Smooth muscle cell (in vitro differentiated cells): ENCODE results near the gene COP1. TPM values are rescaled to one million over a fixed set of nuclear protein-coding genes. Genes with fewer than 3 reads are reported as not detected.

Experiments
- DNase-seq: peaks from one replicate; lab custom pipeline; 2025; ENCODE audit not compliant: unreplicated experiment; lab: John Stamatoyannopoulos, UW
- H2AFZ ChIP-seq: fragments of 200-600 bp; sonication (generic); 2 replicates; pipeline ENCODE4 v1.6.0; 2016; ENCODE audit warnings: antibody characterized with exemption, low read depth, mild to moderate bottlenecking
- H3F3A ChIP-seq: fragments of 200-600 bp; sonication (generic); 2 replicates; pipeline ENCODE4 v1.6.0; 2017; ENCODE audit warnings: antibody characterized with exemption, low read depth
- H3K27ac ChIP-seq: fragments of 200-600 bp; sonication (generic); 2 replicates; pipeline ENCODE4 v1.5.1; 2016; ENCODE audit warnings: low read depth, mild to moderate bottlenecking
- H3K27me3 ChIP-seq: fragments of 200-600 bp; sonication (generic); 2 replicates; pipeline ENCODE4 v1.6.1; 2016; ENCODE audit warnings: low read depth, mild to moderate bottlenecking
- H3K36me3 ChIP-seq: fragments of 200-600 bp; sonication (generic); 2 replicates; pipeline ENCODE4 v1.5.1; 2016; ENCODE audit warnings: low read depth
- H3K4me1 ChIP-seq: fragments of 200-600 bp; sonication (generic); 2 replicates; pipeline ENCODE4 v1.5.1; 2016; ENCODE audit warnings: low read depth
- H3K4me2 ChIP-seq: fragments of 200-600 bp; sonication (generic); 2 replicates; pipeline ENCODE4 v1.6.0; 2016; ENCODE audit warnings: mild to moderate bottlenecking
- H3K4me3 ChIP-seq: fragments of 200-600 bp; sonication (generic); 2 replicates; pipeline ENCODE4 v1.5.1; 2016; ENCODE audit warnings: mild to moderate bottlenecking
- H3K79me2 ChIP-seq: fragments of 200-600 bp; sonication (generic); 2 replicates; pipeline ENCODE4 v1.6.0; 2016; ENCODE audit warnings: low read depth, mild to moderate bottlenecking
- H3K9ac ChIP-seq: fragments of 200-600 bp; sonication (generic); 2 replicates; pipeline ENCODE4 v1.6.0; 2016; ENCODE audit warnings: low read depth
- H3K9me3 ChIP-seq: fragments of 200-600 bp; sonication (generic); replicated peaks from 2 replicates; pipeline ENCODE4 v1.5.1; 2016; ENCODE audit warnings: low read depth
- H4K20me1 ChIP-seq: fragments of 200-600 bp; sonication (generic); 2 replicates; pipeline ENCODE4 v1.6.0; 2016; ENCODE audit warnings: low read depth
- CTCF ChIP-seq: fragments of 200-600 bp; sonication (generic); IDR thresholded peaks from 2 replicates; pipeline ENCODE4 v1.5.1; 2017; ENCODE audit warnings: borderline replicate concordance, mild to moderate bottlenecking, antibody characterized with exemption; ENCODE audit not compliant: insufficient read depth, poor library complexity, severe bottlenecking
- WGBS: methylation state at CpG from one replicate; pipeline ENCODE4 v1.1.7; 2016; ENCODE audit warnings: low lambda C conversion rate; 5-methylcytosine and 5-hydroxymethylcytosine counted together
- polyA plus RNA-seq: library from polyadenylated mRNA; unstranded; fragments of >200 nt; fragmentation: Nextera tagmentation; extraction: Ambion mirVana; gene quantifications from 2 replicates; pipeline ENCODE4 v1.2.1, GENCODE V29; 2016
- total RNA-seq: library from RNA; depleted of rRNA; stranded (reverse); fragments of >200 nt; gene quantifications from 2 replicates; pipeline ENCODE4 v1.2.3, GENCODE V29; 2014

The COP1 gene
- total RNA-seq (65.3 and 68.2 TPM in 2 replicates), polyA plus RNA-seq (40.5 and 44.8 TPM in 2 replicates)

- under 1% methylated on average over 83 of the region's 92 CpGs for WGBS
- H3K9ac ChIP-seq, result peak within 1 kb of the TSS; percentile 95
- peak; percentile 91 for DNase-seq
- peaks cover 41% of the 10 kb centered on the region for H4K20me1 ChIP-seq
- H3K36me3 ChIP-seq, result no peaks in the 10 kb centered on the region
- H3K9me3 ChIP-seq, result no peaks in the 10 kb centered on the region
- peaks cover 15% of the 10 kb centered on the region for H3K4me1 ChIP-seq
- H3K4me3 ChIP-seq, result peak within 1 kb of the TSS; percentile 97
- H3K27ac ChIP-seq, result peak within 1 kb of the TSS; percentile 93
- peak within 1 kb of the TSS; percentile 97 for H2AFZ ChIP-seq
- H3K4me2 ChIP-seq, result peak within 1 kb of the TSS; percentile 95
- peaks cover 44% of the 10 kb centered on the region for H3K79me2 ChIP-seq
- no peaks in the 10 kb centered on the region for H3K27me3 ChIP-seq
- no peak for TF ChIP-seq CTCF
- H3F3A ChIP-seq, result no peaks in the 10 kb centered on the region
Measured at GRCh38 chr1:176206961-176207902, at the start of gene COP1. Gene COP1 (minus strand): TSS chr1:176207286. CDS start chr1:176206978, 308 bp downstream.

GRCh38 chr1:176252191-176252590 lies 45.1 kb upstream of the COP1 start:
- WGBS, result 93% methylated on average over 4 of the region's 4 CpGs
- TF ChIP-seq CTCF, result no peak
- Histone ChIP-seq H3K4me2 (no peak overlapping the region), H3K36me3 (no peaks in the 10 kb centered on the region), H4K20me1 (no peaks in the 10 kb centered on the region), H2AFZ (no peak overlapping the region), H3K4me3 (no peak overlapping the region), H3K4me1 (no peaks in the 10 kb centered on the region), H3K79me2 (no peaks in the 10 kb centered on the region), H3K9ac (no peak overlapping the region), H3F3A (no peaks in the 10 kb centered on the region), H3K9me3 (no peaks in the 10 kb centered on the region), H3K27ac (no peak overlapping the region), H3K27me3 (no peaks in the 10 kb centered on the region)
- no peak for DNase-seq

GRCh38 chr1:176244851-176245250 lies 37.8 kb upstream of the COP1 start:
- Histone ChIP-seq H3K4me2 (no peak overlapping the region), H4K20me1 (no peaks in the 10 kb centered on the region), H3K4me1 (no peaks in the 10 kb centered on the region), H3F3A (no peaks in the 10 kb centered on the region), H3K27ac (no peak overlapping the region), H3K27me3 (no peaks in the 10 kb centered on the region), H3K36me3 (no peaks in the 10 kb centered on the region), H3K9ac (no peak overlapping the region), H3K4me3 (no peak overlapping the region), H2AFZ (no peak overlapping the region), H3K9me3 (no peaks in the 10 kb centered on the region), H3K79me2 (no peaks in the 10 kb centered on the region)
- no peak for TF ChIP-seq CTCF
- DNase-seq, result no peak
- 79% methylated on average over 2 of the region's 2 CpGs for WGBS

GRCh38 chr1:176243746-176244145 lies 36.7 kb upstream of the COP1 start:
- H3K27me3 ChIP-seq, result no peaks in the 10 kb centered on the region
- WGBS, result 94% methylated on average over 2 of the region's 2 CpGs
- H4K20me1 ChIP-seq, result no peaks in the 10 kb centered on the region
- no peak for TF ChIP-seq CTCF
- H2AFZ ChIP-seq, result no peak overlapping the region
- H3F3A ChIP-seq, result no peaks in the 10 kb centered on the region
- H3K4me3 ChIP-seq, result no peak overlapping the region
- no peaks in the 10 kb centered on the region for H3K79me2 ChIP-seq
- H3K9ac ChIP-seq, result no peak overlapping the region
- no peak overlapping the region for H3K27ac ChIP-seq
- H3K36me3 ChIP-seq, result no peaks in the 10 kb centered on the region
- no peaks in the 10 kb centered on the region for H3K4me1 ChIP-seq
- no peak for DNase-seq
- H3K9me3 ChIP-seq, result no peaks in the 10 kb centered on the region
- no peak overlapping the region for H3K4me2 ChIP-seq
